ENCODE measurements around the gene PPP2R5B.

Gene PPP2R5B

GRCh38 chr11:64893194-64894069, 31.1 kb upstream of the PPP2R5B start:
- peak; percentile 2 for TF ChIP-seq CTCF (IDR thresholded peaks at IDR 0.05; ENCODE audit: extremely low read depth, insufficient read depth, missing control alignments)
- DNase-seq (ENCODE audit: low spot score) = no peak
- in situ Hi-C loops (cut with MboI; ENCODE audit: low pct_unique_long_range_greater_than_20kb, low sequenced_read_pairs, unreplicated experiment) = loop anchor here (5.0 kb wide), 1 partner anchor 46 kb away; no protein-coding TSS in a partner anchor

GRCh38 chr11:64894070-64894811, 30.2 kb upstream of the PPP2R5B start:
- DNase-seq (ENCODE audit: low spot score) = peak; percentile 92
- in situ Hi-C loops (cut with MboI; ENCODE audit: low pct_unique_long_range_greater_than_20kb, low sequenced_read_pairs, unreplicated experiment) = loop anchor here (5.0 kb wide), 1 partner anchor 47 kb away; no protein-coding TSS in a partner anchor
- TF ChIP-seq CTCF (IDR thresholded peaks at IDR 0.05; ENCODE audit: extremely low read depth, insufficient read depth, missing control alignments) = peak; percentile 97

GRCh38 chr11:64894812-64895452, 29.6 kb upstream of the PPP2R5B start:
- TF ChIP-seq CTCF (IDR thresholded peaks at IDR 0.05; ENCODE audit: extremely low read depth, insufficient read depth, missing control alignments) = no peak
- in situ Hi-C loops (cut with MboI; ENCODE audit: low pct_unique_long_range_greater_than_20kb, low sequenced_read_pairs, unreplicated experiment) = loop anchor here (5.0 kb wide), 1 partner anchor 48 kb away; no protein-coding TSS in a partner anchor

GRCh38 chr11:64896448-64897022, 28.0 kb upstream of the PPP2R5B start:
- DNase-seq (ENCODE audit: low spot score) = no peak
- in situ Hi-C loops (cut with MboI; ENCODE audit: low pct_unique_long_range_greater_than_20kb, low sequenced_read_pairs, unreplicated experiment) = no loop called here
- no peak for TF ChIP-seq CTCF (IDR thresholded peaks at IDR 0.05; ENCODE audit: extremely low read depth, insufficient read depth, missing control alignments)

More at GRCh38 chr11:64894812-64895452, 29.6 kb upstream of the PPP2R5B start:
- no peak for DNase-seq (ENCODE audit: low spot score)

- in situ Hi-C loops (cut with MboI; ENCODE audit: low pct_unique_long_range_greater_than_20kb, low sequenced_read_pairs, unreplicated experiment) = no loop called here
- no peak for TF ChIP-seq CTCF (IDR thresholded peaks at IDR 0.05; ENCODE audit: extremely low read depth, insufficient read depth, missing control alignments)
- DNase-seq (ENCODE audit: low spot score) = no peak
Observed at GRCh38 chr11:64897381-64898075, 27.0 kb upstream of the PPP2R5B start.

Measured in GM13977 (cell line).